Posterior cingulate gyrus (tissue), 11 donors: Measurements from ENCODE around the gene CYP1B1.

Source experiments
- DNase-seq, 10 donors: peaks; one replicate each; pipeline versions ENCODE4 v3.0.0 to v3.0.0-alpha.2; 2020 to 2021; ENCODE audit warnings: mixed read lengths in 3 of 10
- intact Hi-C: fragments of 100-400 bp; cut with DNase I; formaldehyde crosslinking; loops from one replicate; pipeline ENCODE4 v1.15.1; 2023

The CYP1B1 gene

GRCh38 chr2:38077431-38077769 is 1.4 kb upstream of the CYP1B1 start:
- intact Hi-C loops = no loop called here
- DNase-seq = no peak

DNA sequence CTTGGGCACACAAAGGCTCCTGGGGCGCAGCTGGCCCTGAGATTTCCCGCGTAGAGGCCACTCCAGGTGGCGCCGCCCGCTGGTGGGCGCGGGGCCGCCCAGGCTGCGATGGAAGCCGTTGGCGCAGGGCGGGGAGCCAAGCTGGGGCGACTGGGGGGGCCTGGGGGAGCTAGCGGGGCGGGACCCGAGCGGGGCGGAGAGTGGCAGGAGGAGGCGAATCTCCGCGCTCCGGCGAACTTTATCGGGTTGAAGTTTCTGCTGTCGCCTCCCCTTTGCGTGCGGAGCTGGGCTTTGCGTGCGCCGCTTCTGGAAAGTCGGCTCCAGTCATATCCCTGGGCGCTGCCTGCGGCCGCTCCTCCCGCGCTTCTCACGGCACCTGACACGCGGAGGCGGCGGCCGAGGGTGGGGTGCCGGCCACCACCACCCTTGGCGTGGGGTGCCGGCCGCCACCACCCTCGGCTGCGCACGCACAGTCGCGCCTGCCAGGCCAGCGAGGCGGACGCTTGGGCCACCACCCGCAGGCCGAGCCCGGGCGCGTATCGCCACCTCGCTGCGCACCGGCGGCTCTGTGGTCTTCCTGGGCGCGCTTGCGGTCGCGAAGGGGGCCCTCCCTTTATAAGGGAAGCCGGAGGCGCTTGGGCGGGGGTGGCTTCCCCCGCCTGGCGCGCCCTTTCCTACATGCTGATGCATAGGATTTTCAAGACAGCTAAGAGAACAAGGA is 919 bp upstream of the CYP1B1 start:
- intact Hi-C loops = loop anchor here (1.0 kb wide), 1 partner anchor 197 kb away; no protein-coding TSS in a partner anchor
- DNase-seq = peak in 5 of 10 donors; percentile 20 to 88 (median 76)

- intact Hi-C loops = loop anchor here (1.0 kb wide), 1 partner anchor 198 kb away; no protein-coding TSS in a partner anchor
- peak in 8 of 10 donors; percentile 21 to 90 (median 57) for DNase-seq
These were observed 280 bp upstream of the CYP1B1 start for GRCh38 chr2:38076152-38076709.

GRCh38 chr2:38074764-38075506 is 1.0 kb downstream of the CYP1B1 start:
- intact Hi-C loops = no loop called here
- peak in 3 of 10 donors; percentile 72 to 79 (median 74) for DNase-seq

DNA sequence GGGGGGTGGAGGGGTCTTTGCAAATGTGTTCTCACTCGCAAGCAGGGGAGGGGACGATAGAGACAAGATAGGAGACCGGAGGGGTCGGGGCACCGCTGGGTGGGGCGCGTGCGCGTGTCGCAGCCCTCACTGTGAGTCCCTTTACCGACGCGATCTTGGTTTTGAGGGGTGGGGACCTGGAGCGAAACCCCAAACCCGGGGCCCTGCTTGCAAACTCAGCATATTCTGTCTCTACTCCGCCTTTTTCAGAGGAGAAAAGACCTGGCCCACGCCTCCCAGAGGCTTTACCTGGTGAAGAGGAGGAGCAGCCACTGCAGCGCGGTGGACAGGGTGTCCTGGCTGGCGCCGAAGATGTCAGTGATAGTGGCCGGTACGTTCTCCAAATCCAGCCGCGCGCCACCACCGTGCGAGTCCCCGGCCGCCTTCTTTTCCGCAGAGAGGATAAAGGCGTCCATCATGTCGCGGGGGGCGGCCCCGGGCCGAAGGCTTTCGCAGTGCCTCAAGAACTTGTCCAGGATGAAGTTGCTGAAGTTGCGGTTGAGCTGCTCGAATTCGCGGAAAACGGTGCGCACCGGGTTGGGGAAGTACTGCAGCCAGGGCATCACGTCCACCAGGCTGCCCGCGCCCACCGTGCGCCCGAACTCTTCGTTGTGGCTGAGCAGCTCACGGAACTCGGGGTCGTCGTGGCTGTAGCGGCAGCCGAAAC is 1.7 kb downstream of the CYP1B1 start:
- DNase-seq = peak in 1 of 10 donors; percentile 66
- intact Hi-C loops = no loop called here

- no peak for DNase-seq
- intact Hi-C loops = no loop called here
These were observed 2.5 kb downstream of the CYP1B1 start for GRCh38 chr2:38073211-38074057.

- no peak for DNase-seq
- intact Hi-C loops = no loop called here
These were observed 5.5 kb downstream of the CYP1B1 start for GRCh38 chr2:38070438-38070837.

- intact Hi-C loops = no loop called here
- DNase-seq = no peak
These were observed 7.7 kb downstream of the CYP1B1 start for GRCh38 chr2:38068234-38068633.

DNA sequence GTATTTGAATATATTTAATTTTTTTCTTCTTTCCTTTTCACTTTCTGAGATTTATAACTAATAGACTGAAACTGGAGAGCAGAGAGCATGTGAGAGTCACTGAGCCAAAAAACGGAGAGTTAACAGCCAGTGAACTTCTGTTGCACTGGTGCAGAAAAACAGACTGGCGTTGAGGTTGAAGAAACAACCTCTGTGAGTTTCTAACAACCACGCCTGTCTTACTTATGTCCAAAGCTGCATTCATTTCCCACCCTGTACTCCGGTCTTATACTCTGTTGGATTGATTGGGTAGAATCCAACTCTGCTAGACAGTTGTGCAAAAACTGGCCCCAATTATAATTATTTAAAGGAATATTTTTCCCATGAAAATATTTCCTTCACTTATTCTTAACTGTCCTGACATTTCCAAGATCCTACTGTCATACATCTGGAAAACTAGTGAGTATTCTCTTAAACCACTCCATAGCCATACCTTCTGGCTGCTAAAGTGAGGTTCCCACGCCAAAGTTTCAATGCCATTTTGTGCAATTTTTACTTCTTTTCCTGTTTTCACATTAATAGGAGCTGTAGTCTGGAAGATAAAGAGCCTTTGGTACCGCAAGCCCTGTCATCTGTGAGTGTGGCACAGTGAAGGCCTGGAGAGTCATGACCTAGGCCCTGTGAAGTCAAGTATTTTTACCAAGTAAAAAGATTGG is 9.4 kb downstream of the CYP1B1 start:
- intact Hi-C loops = no loop called here
- no peak for DNase-seq

DNA sequence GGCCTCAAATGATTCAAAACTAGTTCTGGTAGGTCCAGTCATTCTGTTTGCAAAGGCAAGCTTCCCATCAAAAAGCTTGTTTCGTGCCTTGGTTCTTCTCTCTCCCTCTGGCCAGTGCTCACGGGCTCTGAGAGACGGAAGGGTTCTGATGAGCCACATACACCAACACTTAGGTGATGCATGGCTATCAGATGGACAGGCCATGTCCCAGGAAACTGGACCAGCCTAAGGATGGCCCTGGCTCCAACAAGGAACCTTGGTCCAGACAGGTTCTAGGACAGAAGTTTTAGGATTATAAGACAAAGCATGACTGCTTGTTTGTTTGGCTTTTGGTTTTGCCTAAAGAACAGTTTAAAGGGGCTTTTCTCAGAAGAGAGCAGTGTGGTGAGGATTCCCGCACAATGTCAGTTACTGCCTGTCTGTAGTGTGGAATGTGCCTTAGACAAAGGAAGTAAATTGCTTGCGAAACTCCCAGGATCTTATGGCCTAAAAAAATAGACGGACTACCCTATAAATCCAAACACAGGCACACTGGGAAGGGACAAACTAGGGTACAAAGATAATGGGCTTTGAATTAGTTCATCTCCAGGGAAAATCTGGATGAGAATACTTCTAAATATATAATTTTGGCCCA is 10.3 kb downstream of the CYP1B1 start:
- intact Hi-C loops = no loop called here
- no peak for DNase-seq

DNA sequence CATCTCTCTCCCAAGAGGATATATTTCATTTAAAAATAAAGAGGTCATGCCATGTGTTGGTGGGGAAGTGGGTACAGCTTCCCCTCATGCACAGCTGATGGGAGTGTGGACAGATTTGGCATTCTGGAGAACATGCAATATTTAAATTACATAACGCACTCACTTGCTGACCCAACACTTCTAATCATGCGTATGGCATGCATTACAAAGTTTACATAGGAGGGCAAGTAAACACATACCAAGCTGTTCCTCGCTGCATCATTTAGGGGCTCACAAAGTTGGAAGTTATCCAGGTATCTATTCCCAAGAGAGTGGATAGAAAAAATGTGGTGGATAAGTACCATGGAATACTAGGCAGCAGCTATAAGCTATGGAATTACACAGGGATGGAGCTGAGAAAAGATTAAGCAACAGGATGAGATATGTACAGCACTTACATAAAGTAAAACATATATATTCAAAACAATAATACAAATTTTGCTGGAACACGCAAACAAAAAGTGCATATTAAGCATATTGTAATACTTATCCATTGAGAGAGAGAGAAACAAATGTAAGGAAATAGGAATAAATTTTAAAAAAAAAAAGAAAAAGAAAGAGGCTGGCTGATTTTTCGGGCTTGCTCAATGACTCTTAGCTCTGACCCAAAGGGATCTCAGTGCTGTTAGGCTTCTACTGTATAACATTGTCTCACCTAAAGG is 11.0 kb downstream of the CYP1B1 start:
- DNase-seq = no peak
- intact Hi-C loops = no loop called here

GRCh38 chr2:38060236-38061018 is 15.5 kb downstream of the CYP1B1 start:
- intact Hi-C loops = no loop called here
- DNase-seq = no peak

- intact Hi-C loops = no loop called here
- no peak for DNase-seq
These were observed 18.1 kb downstream of the CYP1B1 start for GRCh38 chr2:38057651-38058410.

- intact Hi-C loops = no loop called here
- no peak for DNase-seq
These were observed 19.7 kb downstream of the CYP1B1 start for GRCh38 chr2:38056216-38056615.

- intact Hi-C loops = no loop called here
- DNase-seq = no peak
These were observed 30.1 kb downstream of the CYP1B1 start for GRCh38 chr2:38045811-38046210.

DNA sequence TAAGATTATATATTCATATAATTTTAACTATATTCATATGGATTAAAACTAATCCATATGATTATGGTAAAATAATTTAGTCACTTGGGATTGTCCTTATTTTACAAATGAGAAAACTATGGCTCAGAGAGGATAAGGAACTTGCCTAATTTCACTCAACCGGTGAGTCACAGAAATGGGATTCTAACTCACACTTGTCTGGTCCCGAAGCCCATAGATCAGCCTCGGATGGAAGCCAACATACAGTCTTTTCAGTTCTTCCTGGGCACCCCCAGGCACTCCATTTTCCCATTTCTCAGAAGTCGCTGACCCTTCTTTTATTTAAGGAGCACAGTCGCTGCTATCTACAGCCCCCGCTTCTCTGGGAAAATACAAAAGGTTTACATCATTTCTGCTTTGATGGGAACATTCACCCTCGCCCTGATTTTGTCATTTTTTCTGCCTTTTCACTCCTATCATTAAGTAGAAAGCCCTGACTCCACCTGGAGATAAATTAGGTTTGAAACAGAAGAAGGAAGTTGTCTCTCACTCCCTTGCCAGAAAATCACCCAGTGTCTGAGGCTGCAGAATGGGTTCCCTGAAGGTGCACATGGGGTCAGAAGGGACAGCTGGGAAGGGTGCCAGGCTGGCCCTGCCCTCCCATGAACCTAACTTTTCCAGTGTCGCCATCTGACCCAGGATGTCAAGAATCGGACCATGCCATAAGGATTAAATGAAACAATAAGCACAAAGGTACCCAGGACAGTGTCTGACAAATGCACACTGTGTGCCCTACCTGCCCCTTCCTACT is 36.6 kb downstream of the CYP1B1 start:
- intact Hi-C loops = no loop called here
- no peak for DNase-seq
